ENCODE data around the gene SYT2.
"Not testable (repeated sequence)": the region's sequence is repeated elsewhere in the genome, so short reads cannot be mapped to it uniquely, and the experiment has no call there.

Gene SYT2

DNA sequence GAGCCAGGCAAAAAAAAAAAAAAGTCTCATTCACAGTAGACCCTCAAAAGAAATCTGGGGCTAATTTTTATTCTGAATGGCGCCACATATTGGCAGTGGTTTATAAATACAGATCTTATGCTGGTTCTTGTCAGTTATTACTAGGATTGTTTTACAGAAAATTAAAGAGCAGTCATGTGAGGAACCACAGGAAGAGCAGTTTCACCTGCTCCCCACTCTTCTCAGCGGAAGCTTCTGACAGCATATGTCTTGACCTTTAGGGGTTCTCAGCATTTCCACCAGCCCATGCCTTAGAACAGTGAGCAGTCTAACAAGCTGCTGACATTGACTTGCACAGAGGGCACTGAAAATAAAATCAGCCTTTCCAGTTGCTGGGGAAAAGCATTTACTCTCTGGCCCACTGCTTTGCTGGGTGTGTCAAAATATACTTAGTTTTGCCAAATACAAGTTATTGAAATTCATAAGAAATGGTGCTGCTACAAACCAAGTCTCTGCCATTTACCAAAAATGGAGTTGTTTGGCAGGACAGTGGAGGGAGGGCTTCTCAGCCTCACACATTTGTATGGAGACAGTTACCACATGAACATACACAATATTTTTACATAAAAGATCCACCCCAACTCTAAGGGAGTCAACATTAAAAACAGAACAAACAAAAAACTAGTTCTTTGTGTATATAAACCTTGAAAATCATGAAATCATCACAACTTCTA is 144.2 kb downstream of the SYT2 start:
- FAIRE-seq: no peak

DNA sequence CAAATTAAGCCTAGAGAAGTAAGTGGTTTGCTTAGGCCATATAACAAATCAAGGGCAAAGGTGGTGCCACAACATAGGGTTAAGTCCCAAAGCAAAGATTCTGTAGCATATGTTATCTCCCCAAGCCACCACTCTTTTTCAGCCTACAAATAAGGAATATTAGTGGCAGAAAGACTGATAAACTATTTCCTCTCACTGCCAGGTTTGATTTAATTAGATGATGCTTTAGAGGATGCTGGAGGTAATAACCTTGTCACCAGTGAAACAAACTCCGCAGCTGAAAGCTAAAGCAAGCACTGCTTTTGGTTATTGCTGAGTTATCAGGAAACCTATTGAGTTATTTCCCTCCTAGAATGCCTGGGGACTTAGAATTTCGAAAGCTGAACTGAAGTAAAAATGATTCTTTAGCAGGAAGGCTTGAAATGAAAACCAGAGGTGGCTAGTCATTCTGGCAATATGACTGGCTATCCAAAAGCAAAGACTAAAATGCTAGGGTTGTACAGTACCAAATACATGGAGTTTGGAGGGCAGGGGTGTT is 145.2 kb downstream of the SYT2 start:
- no peak for FAIRE-seq

DNA sequence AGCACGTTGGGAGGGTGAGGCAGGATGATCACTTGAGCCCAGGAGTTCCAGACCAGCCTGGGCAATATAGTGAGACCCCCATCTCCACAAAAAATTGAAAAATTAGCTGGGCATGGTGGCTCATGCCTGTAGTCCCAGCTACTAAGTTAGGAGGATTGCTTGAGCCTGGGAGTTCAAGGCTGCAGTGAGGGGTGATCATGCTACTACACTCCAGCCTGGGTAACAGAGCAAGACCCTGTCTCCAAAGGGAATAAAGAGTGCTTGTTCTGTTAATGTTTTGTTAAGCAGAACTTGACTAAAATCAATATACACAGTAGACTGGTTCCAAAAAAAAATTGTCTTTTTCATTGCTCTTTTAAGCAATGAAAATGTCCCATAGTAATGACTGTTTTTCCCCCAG is 146.4 kb downstream of the SYT2 start:
- FAIRE-seq: no peak

DNA sequence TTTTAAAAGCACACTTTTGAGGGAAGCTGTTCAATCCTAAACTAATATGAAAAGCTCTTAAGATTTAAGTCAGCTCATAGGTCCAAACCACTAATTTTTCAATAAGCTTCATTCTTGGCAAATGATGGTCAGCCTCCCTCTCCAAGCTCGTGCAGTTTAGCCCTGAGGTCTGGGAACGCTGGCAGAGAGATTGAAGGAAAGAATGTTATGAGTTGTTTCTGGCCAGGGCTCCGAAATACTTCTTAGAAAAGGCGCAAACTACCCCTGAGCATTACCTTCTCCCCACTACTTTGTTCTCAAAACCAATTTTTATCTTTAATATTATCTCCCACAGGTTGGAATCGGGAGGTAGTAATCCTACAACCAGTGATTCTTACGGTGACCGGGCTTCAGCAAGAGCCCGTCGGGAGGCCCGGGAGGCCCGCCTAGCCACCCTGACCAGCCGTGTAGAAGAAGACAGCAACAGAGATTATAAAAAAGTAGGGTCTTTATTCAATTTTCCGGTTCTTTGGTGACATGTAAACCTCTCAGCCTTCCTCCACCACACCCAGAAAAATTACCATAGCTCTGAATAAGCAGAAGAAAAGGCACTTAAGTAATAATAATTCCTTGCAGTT is 147.7 kb downstream of the SYT2 start:
- no peak for FAIRE-seq

DNA sequence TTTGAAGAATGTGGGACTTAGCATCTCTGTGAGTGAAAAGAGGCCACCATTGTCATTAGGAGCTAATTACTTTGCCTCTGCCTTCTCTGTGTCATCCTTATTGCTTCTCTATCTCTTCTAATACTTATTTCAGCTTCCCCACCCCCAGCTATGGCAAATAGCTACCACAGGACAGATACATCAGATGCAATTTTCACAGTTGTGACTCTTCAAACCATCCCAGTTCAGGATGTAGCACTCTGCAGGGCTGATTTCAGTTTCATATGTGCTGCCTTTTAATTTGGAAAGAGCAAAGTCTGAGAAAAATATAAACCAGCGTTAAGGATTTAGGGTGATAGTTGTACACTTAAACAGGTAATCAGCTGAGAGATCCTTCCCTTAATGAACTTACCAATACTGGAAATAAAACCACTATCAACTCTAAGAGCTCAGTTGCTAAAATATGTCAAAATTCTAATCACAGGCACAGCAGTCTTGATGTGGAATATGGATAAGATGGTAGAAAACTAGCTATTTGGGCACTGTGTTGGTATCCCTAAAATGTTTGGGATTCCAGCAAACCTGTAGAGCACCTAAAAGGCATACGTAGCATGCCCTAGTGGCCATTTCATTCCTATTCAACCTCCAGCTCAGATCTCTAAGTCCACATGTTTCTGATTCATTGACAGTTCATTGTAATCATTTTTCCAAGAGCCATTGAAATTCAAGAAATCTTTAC is 148.4 kb downstream of the SYT2 start:
- no peak for FAIRE-seq

DNA sequence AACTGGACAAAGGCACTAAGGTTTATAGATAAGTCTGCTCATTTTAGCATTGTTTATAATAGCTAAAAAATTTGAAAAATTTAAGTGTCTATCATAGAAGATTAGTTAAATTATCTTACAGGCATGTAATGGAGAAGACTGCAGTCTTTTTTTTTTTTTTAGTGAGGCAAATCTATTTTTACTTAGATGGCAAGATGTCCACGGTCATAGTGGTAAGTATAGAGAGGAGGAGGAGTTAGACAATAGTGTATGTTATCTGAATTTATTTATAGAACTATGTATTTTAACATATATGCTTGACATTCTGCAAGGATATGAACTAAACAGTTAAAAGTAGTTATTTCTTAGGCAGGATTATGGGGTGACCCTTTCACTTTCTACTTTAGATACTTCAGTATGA is 149.0 kb downstream of the SYT2 start:
- FAIRE-seq: no peak

DNA sequence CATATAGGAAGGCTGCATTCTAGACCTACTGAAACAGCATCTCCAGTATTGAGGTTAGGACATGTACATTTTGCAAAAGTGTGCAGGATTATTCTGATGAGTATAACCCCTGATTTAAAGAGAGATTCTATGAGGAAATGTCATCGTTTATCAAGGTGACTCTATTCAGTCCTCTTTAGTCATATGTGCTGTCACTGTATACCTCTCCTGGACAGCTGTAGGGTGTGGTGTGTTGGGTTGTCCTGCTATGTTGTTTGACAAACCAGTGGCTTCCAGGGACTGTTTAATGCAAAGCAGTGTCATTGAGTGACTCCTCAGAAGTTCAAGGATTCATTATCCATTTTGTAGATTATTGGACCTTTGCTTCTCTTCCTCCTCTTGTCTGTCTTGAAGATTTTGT is 152.6 kb downstream of the SYT2 start:
- not testable (repeated sequence) for FAIRE-seq

DNA sequence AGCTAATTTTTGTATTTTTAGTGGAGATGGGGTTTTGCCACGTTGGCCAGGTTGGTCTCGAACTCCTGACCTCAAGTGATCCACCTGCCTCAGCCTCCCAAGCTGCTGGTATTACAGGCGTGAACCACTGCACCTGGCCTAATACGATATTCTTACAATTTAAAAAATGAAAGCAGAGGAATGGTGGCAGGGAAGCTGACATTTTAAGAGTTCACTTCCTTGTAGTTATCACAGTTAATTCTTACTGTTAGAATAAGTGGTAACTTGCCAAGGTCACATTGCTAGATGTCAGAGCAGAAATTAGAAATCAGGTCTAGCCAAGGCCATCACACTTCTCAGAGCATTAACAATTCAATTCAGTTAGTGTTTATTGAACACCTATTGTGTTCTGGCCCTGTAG is 154.2 kb downstream of the SYT2 start:
- FAIRE-seq: not testable (repeated sequence)

DNA sequence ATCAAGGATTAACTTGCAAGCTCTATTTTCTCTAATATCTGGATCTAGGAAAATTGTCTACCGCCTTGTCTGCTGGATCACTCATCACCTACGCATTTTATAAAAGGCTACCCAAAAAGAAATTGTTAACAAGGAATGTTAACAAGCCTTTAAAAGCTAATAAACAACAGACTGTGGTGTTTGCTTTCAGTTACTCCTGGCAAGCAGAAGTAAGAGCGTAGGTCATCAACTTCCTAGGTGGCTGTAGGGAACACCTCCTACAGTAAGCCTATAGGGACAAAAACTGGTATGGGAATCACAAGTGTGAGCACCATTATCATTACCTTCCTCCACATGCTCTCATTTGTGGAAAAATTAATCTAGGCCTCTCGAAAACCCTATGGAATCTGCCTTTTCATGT is 155.6 kb downstream of the SYT2 start:
- not testable (repeated sequence) for FAIRE-seq

DNA sequence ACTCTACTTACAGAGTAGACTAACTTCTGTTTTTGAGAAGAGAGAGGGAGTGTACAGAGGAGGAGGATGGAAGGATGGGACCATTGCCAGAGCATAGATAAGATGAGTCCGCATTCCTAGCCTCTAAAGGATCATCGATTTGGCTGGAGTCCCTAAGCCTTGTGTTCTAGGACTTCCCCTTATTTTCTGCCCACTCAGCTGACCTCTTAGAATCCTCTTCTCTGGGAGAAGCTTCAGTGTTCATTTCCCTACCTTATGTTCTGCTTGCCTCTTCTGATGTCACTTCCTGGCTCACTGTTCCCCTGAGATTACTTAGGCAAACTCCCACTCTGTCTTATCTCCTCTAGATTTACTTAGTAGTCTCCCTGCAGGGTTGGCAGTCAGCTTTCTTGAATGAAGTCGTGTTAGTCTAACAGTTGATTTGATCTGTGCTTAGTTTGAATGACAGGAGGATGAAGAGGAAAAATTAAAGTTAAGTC is 156.7 kb downstream of the SYT2 start:
- FAIRE-seq: no peak

DNA sequence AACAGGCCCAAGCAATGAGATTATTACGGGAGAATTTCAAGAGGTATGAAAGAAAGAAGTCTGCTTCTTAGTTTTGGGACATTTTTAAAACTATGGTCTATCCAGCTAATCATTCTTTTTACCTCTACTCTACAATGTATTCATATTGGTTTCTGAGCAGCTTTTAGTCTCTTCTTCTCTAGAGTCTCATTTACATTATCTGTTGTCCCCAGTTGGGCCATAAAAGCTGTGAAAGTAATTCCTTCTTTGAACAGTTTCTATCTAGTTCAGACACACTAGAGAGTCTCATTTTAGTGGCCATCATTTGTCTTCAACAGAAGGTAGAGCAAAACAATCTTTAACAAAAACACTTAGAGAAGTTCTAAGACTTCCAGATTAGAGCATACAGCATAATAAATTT is 157.2 kb downstream of the SYT2 start:
- not testable (repeated sequence) for FAIRE-seq

DNA sequence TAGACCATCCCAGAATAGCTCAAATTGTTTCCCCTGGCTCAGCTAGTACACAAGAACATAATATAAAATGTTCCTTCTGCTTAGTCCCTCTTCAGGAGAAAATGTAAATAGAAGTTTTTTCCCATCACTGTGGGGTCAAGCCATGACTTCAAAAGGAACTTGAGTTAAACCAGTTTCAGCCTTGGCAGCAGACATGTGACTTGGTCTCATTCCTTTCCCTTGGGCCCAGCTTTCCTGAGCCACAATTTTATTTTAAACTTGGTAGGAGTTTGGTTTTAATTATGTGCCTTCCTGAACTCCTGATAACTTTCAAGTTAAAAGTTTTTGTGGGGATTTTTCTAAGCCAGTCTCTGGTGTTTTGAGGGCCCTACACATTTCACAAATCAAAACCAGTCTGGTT is 157.6 kb downstream of the SYT2 start:
- not testable (repeated sequence) for FAIRE-seq

DNA sequence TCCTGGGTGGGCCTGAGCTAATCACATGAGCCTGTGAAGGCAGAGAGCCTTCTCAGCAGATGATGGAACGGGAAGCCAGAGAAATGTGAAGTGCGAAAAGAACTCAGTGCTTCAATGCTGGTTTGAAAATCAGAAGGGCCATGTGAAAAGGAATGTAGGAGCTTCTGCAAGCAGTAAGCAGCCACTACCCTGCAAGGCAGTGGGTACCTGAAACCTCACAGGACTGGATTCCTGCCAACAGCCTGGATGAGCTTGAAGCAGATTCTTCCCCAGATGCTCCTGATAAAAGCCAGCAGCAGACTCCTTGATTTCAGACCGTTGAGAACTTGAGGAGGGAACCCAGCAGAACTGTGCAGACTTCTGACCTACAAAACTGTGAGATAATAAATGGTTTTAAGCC is 158.6 kb downstream of the SYT2 start:
- no peak for FAIRE-seq

DNA sequence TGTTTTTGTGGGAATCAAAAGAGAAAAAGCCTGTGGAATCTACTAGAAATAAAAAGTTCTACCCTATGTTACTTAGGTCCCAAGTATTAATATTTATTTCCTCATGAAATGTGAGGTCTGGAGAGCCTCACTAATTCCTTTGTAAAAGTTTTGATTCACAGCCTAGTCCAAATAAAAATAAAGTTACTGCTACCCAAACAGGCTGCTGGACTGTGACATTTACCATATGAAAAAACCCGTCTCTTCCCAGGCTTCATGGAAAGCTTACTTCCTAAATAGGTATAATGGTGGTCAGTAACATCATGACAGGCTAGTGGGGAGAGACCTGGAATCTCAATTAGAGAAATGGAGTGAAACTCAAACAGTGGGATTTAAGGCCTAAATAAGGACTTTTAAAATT is 160.2 kb downstream of the SYT2 start:
- not testable (repeated sequence) for FAIRE-seq

DNA sequence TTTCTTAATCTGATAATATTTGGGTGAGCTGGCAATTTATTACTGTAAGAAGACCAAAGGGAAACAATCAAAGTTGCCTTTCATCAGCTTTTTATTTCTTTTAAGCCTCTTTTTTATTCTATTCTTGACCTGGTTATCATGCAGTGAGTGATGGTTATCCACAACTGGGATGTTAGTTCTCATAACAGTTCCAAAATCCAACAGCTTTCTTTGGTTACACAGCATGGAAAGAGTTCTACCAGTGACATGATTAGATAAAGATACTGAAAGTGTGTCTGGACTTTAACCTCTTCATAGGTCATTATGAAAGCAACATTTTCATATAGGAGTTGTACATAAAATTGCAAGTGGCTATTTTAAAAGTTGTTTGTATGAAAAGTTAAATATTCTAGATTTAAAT is 163.0 kb downstream of the SYT2 start:
- FAIRE-seq: no peak

DNA sequence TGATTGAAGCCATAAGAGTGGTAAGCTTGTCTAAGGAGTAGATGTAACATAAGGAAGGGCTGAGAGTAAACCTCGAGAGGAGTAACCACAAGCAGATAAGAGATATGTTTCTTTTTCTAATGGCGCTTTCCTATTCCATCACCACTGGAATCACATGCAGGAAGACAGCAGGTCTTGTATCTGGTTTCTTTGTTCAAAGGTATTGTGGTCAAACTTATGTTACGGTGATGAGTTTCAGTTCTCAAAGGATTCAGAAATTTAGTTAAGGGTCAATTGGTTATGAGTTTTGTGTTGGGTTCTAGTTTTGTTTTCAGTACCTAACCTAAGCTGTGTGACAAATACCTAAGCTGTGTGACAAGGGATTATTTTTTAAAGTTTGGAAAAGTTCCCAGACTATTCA is 163.5 kb downstream of the SYT2 start:
- not testable (repeated sequence) for FAIRE-seq

DNA sequence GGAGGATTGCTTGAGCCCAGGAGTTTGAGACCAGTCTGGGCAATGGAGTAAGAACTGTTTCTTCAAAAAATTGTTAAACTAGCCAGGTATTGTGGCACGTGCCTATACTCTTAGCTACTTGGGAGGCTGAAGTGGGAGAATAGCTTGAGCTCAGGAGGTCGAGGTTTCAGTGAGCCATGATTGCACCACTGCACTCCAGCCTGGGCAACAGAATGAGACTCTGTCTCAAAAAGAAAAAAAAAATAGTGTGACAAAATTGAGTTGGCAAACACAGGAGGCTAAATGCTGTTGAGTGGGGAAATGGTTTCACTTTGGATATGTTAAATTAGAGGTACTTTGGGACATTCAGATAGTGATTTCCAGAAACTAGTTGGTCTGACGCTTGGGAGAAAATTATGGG is 163.9 kb downstream of the SYT2 start:
- not testable (repeated sequence) for FAIRE-seq

DNA sequence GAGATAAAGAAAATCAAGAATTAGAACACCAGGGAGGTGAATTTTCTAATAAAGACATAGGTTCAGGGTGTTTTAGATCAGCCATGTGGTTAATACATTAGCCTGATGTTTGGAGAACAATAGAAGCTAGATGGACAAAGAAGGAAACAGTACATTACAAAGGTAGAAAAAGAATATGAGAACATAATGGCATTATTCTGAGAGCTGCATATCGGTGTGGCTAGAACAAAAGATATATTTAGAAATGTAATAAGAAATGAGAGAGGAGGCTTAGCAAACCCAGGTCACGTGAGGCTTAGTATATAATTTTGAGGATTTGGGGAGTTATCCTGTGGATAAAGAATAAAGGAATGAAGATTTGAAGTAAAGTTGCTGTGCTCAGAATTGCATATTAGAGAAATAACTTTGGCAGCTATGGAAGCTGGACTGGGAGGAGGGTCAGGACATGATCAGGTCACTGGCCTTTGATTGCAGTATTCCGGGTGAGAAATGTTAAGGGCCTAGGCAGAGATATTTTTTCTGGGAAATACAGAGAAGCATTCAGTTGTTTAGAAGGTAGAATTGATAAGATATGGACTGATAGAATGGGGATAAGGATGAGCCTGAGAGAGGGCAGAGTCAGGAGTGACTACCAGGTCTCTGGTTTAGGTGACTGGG is 164.5 kb downstream of the SYT2 start:
- FAIRE-seq: not testable (repeated sequence)

DNA sequence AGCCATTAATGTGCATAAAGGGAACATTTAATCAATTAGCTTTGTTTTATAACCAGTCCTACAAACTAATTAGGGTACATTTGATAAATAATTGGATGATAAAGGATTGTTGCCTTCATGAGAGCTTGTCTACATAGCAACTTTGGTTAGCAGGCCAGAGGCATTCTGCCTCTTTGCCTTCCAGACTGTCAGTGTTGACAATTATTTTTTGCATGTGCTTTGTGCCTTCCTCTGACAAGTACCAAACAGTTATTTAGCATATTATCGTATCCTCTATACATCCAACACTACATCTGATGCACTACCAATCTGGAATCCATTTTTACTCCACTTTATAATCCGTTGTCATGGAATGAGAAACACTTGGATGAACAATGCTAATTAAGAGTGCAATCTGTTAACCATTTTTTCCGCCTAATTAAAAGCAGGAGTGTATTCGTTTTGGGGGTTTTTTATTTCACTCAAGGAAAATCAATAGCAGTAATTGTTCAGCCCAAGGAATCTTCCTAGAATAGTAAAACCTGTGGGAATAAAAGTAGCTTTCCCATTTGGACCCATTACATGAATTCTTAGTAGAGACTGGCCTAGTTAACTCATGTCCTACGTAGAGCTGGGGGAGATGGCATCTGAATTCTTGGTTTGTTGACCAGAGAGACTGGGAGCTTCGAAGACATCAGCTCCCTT is 165.3 kb downstream of the SYT2 start:
- not testable (repeated sequence) for FAIRE-seq

DNA sequence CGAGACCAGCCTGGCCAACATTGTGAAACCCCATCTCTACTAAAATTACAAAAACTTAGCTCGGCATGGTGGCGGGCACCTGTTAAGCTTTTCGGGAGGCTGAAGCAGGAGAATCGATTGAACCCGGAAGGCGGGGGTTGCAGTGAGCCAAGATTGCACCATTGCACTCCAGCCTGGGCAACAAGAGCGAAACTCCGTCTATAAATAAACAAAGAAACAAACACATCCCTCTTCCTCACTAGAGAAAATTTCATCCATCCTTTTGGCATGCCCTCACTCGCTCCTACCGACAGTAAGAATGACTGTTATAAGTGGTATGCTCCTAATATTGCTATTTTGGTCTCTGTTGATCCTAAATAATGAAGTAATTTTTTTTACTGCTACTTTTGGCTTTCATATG is 166.7 kb downstream of the SYT2 start:
- FAIRE-seq: not testable (repeated sequence)

DNA sequence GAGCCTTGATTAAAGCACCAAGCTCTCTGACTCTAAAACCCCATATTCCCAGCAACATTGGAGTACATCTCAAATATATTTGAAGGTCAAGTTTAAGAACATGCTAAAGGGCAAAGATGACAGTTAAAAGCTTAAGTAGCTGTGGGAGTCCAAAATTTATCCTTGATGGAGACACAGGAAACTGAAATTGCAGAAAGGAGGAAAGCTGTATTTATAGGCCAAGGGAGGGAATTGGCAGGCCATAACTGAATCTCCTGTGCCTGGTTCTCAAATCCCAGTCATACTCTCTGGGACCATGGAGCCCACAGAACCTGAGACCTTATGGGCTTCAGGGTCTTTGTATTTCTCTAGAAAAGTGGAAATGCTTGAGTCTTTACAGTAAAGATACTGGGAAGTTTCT is 167.8 kb downstream of the SYT2 start:
- not testable (repeated sequence) for FAIRE-seq

DNA sequence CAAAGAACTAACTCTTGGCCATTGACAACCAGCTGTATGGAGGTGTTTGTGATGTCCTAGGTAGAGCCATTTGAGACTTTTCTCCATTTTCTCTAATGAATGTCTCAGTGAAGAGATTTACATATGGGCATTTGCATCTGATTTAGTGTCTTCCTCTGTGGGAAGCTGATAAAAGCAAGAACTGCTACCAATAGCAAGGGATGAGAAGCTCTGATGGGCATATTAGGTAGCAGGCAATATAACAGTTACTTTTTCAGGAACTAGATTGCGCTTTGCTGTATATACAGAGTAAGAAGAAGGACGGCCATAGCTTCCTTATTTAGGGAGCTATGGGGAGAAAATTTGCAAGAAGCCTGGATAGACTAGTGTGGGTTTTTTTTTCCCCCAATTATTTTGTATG is 169.4 kb downstream of the SYT2 start:
- not testable (repeated sequence) for FAIRE-seq
